Stimulated activated CD8-positive, alpha-beta memory T cell treated with anti-CD3 and anti-CD28 coated beads, Interleukin-15, amount 100 ng/mL, for 4 hours (primary cell): Measurements from ENCODE around the gene LAPTM4A.
"Not testable (repeated sequence)": the region's sequence is repeated elsewhere in the genome, so short reads cannot be mapped to it uniquely, and the experiment has no call there.

Source experiments
- DNase-seq, 2 donors: peaks; one replicate each; pipeline ENCODE4 v3.0.0-alpha.2; 2020; ENCODE audit warnings: low read depth in 2 of 2

The LAPTM4A gene

DNA sequence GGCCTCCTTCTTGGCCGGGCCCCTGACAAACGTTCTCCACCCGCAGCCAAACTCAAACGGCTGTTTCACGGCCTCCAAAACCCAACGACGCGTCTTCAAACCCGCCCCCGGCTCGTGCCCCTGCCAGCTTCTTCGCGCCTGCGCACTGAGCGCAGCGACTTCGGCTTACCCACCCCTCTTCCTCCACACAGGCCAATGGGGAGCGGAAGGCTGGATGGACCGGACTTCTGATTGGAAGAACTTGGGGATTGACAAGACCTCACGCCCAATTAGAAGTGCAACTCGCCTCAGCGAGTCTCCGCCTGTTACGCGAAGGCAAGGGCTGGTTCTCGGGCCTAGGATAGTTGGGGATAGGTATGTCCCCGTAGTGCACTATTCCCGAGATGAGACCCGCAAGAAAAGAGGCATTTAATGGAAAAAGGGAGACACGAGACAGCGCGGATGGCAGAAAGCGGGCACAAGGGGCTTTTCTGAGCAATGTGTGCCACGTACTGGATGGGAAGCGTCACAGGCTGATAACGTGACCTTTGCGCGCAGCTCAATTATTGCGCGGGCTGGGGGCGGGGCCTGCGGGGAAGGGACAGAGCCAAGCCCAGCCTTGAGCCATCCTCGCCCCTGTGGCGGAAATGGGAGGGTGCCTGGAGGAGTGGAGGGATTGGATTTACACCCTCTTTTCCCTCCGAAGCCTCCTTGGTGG is at the start of gene LAPTM4A:
Gene LAPTM4A, minus strand, starts transcription at position 97 of the 697 bp plus-strand sequence. CDS start 108 bp downstream, outside the sequence.
- peak; percentile 97 for DNase-seq

GRCh38 chr2:20100711-20101110 is 49.3 kb upstream of the LAPTM4A start:
- no peak for DNase-seq

- DNase-seq = no peak
Observed at GRCh38 chr2:20099780-20100179, 48.4 kb upstream of the LAPTM4A start.

- peak; percentile 31 to 60 for DNase-seq
Observed at GRCh38 chr2:20097889-20098714, 46.7 kb upstream of the LAPTM4A start.

DNA sequence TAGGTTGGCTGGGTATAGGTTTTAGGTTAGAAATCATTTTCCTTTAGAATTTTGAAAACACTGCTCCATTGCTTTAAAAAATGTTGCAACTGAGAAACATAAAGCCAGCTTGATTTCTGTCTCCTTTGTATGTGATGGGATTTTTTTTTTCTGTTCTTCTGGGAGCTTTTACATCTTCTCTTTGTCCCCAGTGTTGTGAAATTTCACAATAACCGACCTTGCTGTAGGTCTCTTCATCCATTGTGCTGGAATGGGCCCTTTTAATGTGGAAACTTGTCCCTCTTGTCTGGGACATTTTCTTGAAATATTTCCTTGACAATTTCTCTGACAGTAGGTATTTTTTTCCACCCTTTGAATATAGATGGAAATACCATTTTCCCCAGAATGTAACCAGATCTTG is 44.0 kb upstream of the LAPTM4A start:
- no peak for DNase-seq

GRCh38 chr2:20094955-20095354 is 43.5 kb upstream of the LAPTM4A start:
- DNase-seq = no peak

- no peak for DNase-seq
Observed at GRCh38 chr2:20094142-20094755, 42.8 kb upstream of the LAPTM4A start.

DNA sequence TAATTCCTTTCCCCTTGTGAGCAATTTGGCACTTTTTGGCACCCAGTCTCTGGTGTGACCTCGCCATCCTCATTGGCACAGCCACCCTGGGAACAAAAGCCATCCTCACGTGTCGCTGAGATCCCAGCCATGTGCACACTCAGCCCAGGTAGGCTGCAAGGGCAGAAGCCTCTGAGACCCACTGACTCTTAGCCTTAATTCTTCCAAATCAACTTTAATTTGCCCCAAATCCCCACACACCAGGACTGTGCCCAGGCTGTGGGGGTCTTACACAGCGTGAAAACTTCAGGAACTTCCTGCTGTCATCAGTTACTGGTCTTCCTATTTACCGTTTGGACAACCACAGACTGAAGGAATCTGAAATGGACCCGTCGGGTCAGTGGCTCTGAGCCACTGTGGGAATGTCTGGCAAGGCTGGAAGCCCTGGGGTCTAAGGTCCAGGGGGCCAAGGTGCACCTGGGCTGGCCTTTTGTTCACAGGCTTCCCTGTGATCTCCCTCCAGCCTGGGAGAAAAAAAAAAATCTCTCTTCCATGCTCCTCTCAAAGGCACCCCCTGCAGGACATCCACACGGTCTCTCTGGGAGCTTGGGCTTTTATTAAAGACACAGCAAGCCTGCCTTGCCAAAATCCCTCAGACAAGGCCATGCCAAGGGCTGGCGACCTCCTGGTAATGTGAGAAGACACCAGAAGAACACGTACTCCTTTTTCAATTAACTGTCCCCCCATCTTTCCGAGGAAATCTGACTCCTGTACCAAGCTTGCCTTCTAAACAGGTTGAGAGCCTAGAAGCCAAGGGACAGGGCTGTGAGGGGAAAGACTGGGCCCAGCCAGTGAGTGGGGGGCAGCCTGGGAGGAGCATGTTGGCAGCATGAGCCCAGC is 42.1 kb upstream of the LAPTM4A start:
- DNase-seq = no peak

DNA sequence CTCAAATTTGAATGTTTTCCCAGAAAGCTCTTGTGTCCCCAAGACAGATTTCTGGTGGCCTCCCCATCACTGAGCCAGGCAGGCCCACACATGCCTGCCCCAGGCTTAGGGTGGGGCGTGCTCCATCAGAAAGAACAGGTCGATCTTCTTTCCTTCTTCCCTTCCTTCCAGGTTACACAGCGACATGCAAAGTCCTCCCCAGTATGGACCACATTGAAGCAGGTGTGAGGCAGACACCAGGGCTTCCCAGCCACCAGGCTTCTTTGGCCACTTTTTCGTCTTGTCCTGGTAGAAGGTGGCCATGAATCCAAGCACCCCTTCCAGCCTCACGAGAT is 41.4 kb upstream of the LAPTM4A start:
- DNase-seq = no peak

DNA sequence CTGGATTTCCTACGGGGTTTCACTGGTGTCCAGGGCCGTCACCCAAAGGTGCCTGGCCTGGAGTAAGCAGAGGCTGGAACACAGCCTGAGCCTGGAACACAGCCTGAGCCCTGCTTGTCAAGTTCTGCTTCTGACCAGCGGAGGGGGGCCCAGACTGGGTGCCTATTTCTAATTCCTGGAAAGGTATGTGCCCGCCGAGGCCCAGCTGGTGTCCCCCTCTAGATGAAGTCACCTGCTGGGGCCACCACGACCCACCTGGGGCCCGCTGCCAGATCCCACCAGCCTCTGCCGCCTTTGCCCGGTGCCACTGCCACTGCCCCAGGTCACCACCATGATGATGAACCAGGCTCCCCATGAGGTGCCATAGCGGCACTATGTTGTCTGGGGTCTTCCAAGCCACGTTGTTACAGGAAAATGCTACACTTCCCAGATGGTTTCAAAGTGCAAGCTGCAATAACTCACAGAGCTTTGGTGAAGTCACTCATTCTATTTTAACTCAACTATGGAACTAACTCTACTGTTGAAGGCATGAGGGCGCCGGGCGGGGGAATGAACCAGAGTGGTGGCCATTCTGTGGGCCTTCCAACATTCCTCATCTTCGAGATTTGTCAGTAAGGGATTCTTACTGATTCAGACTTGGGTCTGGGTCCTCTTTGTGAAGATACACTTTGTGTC is 40.9 kb upstream of the LAPTM4A start:
- DNase-seq = no peak

DNA sequence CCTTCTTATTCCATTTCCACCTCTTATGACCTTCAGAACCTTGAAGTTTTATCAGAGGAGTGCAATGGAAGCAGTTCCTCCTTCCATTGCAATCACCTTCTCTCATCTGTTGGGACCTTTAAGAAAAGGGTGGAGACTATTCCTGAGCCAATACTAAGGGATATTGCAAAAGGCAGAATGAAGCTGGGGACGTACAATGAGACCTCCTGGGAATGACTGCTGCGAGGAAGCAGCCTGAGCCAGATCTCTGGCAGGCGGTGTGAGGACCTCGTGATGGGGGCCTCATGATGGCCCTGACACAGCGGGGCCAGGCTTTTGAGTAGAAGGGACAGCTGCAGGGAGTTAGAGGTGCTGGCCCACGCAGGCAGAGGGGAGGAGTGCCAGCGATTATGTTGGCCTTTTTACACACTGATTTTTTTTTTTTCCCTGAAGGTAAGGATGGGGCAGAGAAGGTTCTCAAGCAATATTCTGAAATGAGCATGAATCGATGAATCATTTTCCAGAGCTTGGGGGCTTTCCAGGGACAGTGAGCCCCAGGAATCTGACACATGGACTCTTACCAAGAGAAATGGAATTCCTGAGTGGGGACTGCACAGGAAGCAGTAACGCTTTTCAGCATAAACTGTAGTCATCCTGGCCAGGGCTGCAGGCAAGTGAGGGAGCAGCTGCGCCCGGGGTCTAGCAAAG is 40.0 kb upstream of the LAPTM4A start:
- DNase-seq = no peak

DNA sequence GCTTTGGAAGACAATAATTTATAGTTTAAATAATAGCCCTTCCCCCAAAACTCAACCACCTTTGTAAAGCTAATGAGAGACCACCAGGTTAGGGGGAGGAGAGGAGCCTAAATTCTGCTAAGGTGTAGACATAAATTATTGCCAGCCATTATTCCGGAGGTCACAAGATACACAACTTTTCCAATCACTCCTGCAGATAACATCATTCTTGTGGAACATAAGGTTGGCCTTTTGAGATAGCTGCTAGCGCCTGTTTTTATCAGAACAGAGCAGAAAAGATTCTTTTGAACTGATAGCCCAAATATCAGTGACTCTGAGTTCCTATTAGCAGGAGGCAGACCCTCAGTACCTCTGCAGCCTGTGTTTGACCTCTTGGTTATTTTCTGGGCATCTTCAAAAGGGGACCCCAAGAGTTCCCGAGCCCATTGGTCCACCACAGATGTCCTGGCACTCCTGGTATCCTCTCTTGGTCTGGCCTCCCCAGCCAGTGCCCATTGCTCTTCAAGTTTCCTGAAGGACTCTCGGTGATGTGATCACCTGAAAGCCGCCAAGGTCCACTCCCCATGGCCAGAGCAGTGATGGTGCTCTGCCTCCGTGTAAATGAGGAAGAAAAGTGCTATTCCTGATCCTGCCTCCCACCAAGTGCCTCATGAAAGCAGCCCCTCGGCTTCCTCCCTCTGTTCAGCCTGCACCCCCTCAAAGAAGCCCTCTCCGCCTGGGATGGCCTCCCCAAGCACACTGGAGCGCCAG is 38.5 kb upstream of the LAPTM4A start:
- DNase-seq = no peak

DNA sequence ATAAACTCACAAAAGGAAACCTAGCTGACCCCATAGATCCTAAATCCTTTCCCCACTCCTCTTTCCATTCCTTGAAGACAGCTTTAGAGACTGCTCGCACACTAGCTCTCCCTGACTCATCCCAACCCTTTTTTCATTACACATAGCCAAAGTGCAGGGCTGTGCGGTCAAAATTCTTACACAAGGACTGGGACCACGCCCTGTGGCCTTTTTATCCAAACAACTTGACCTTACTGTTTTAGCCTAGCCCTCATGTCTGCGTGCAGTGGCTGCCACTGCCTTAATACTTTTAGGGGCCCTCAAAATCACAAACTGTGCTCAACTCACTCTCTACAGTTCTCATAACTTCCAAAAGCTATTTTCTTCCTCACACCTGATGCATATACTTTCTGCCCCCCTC is 34.5 kb upstream of the LAPTM4A start:
- not testable (repeated sequence) for DNase-seq

GRCh38 chr2:20082812-20083211 is 31.4 kb upstream of the LAPTM4A start:
- not testable (repeated sequence) for DNase-seq

DNA sequence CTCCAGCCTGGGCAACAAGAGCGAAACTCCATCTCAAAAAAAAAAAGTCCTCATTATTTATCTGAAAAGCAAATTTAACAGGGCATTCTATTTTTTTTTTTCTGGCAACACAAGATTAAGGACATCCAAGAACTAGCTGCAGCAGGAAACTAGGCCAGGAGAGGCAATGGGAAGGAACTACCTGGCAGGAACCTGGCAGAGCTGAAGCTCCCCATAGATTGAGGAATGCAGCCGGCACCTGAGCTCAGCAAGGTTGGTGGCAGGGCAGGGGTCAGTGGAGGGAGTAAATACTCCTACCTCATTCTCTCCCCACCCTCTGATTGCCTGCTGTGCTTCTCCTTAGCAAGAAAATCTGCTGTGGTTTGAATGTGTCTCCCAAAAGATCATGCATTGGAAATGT is 30.4 kb upstream of the LAPTM4A start:
- DNase-seq = no peak

DNA sequence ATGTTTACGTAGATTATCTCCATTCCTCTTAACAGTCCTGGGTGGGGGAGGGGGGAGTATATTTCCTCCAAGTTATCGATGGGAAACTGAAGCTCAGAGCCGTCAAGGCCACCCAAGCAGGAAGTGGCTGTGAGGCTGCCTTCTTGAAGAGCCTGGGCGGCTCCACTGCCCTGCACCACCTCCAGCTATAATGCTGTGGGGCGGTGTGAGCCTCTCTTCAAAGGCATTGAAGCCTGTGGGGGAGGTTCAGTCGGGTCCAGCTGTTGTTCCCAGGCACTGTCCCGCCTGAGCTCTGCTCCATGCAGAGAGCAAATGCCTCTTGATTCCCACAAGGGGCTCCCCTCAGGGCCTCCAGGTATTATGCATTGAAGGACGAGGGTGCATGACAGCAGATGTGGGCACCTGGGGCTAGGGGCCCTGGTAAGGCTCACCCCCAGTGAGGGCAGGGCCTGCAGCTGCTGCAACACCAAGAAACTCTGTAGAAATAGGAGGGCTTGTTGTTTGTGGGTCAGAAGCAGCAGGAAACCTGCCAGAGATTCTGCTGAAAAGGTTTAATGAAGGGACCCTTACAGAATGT is 29.5 kb upstream of the LAPTM4A start:
- no peak for DNase-seq

GRCh38 chr2:20080428-20080827 is 29.0 kb upstream of the LAPTM4A start:
- no peak for DNase-seq

DNA sequence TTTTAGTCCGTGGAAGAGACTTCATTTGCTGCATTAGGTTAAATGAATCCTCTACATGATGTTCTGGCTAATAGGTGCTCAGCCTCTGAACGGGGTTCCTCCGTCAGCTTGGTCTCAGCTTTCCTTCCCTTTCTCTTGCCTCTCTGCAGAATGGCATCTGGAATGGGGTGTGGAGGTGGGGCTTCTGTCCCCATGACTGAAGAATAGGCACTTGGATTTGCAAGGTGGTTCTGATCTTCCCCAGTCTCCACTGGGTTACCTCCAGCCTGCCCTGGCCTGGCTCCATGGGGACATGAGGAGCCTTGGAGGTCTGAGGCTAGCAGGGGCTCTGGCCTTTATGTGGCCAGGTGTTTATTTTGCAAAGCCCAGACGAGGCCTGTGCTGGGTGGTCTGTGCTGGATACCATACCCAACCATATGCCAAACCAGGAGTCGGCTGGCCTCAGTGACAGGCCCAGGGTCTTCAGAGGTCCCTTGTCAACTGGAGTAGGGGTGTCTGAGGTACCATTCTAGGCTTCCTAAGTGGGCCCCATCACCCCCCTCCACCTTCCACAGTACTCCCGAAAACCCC is 28.2 kb upstream of the LAPTM4A start:
- no peak for DNase-seq

GRCh38 chr2:20077411-20077940 is 26.0 kb upstream of the LAPTM4A start:
- no peak for DNase-seq
